HEK293 (cell line): ENCODE data around the gene PRM3.

Experiments
- BCL11B ChIP-seq: fragments of 450-650 bp; formaldehyde crosslinking; IDR thresholded peaks from 2 replicates; pipeline ENCODE4 v1.5.1; 2016; ENCODE audit warnings: low read depth, missing biosample characterization, missing genetic modification characterization
- GLIS2 ChIP-seq: fragments of 450-650 bp; formaldehyde crosslinking; IDR thresholded peaks from 2 replicates; pipeline ENCODE4 v1.5.1; 2016; ENCODE audit warnings: missing biosample characterization, missing genetic modification characterization
- HOXD13 ChIP-seq: sonication (generic); formaldehyde crosslinking; IDR thresholded peaks from 2 replicates; pipeline ENCODE4 v1.8.0; 2022; ENCODE audit warnings: missing genetic modification reagents, borderline replicate concordance
- IKZF3 ChIP-seq: fragments of 450-650 bp; IDR thresholded peaks from 2 replicates; pipeline ENCODE4 v1.5.0; 2018; ENCODE audit warnings: missing biosample characterization, mild to moderate bottlenecking, missing genetic modification characterization, moderate library complexity
- KLF1 ChIP-seq: fragments of 450-650 bp; formaldehyde crosslinking; IDR thresholded peaks from 2 replicates; pipeline ENCODE4 v1.5.1; 2016; ENCODE audit warnings: missing biosample characterization, missing genetic modification characterization
- KLF16 ChIP-seq: fragments of 450-650 bp; formaldehyde crosslinking; IDR thresholded peaks from 2 replicates; pipeline ENCODE4 v1.5.1; 2017; ENCODE audit warnings: missing biosample characterization, missing genetic modification characterization
- KLF9 ChIP-seq: fragments of 450-650 bp; formaldehyde crosslinking; IDR thresholded peaks from 2 replicates; pipeline ENCODE4 v1.5.1; 2016; ENCODE audit warnings: missing biosample characterization, missing genetic modification characterization, low read depth
- RBAK ChIP-seq: fragments of 450-650 bp; formaldehyde crosslinking; IDR thresholded peaks from 2 replicates; pipeline ENCODE4 v1.5.1; 2016; ENCODE audit warnings: missing biosample characterization, missing genetic modification characterization
- SP7 ChIP-seq: fragments of 450-650 bp; formaldehyde crosslinking; IDR thresholded peaks from 2 replicates; pipeline ENCODE4 v1.5.1; 2016; ENCODE audit warnings: missing biosample characterization, missing genetic modification characterization
- ZBTB26 ChIP-seq: fragments of 450-650 bp; formaldehyde crosslinking; optimal IDR thresholded peaks from 2 replicates; pipeline ENCODE3; 2016; ENCODE audit warnings: missing biosample characterization, mild to moderate bottlenecking, missing genetic modification characterization
- ZEB2 ChIP-seq: fragments of 450-650 bp; formaldehyde crosslinking; IDR thresholded peaks from 2 replicates; pipeline ENCODE4 v1.5.1; 2016; ENCODE audit warnings: missing biosample characterization, missing genetic modification characterization
- ZFHX2 ChIP-seq: fragments of 450-650 bp; formaldehyde crosslinking; conservative IDR thresholded peaks from 2 replicates; pipeline ENCODE4 v1.5.1; 2016; ENCODE audit warnings: missing biosample characterization, missing genetic modification characterization
- ZIC2 ChIP-seq: fragments of 450-650 bp; formaldehyde crosslinking; IDR thresholded peaks from 2 replicates; pipeline ENCODE4 v1.5.1; 2016; ENCODE audit warnings: missing biosample characterization, missing genetic modification characterization
- ZNF121 ChIP-seq: fragments of 450-650 bp; formaldehyde crosslinking; IDR thresholded peaks from 2 replicates; pipeline ENCODE4 v1.5.1; 2016; ENCODE audit warnings: missing biosample characterization, missing genetic modification characterization
- ZNF132 ChIP-seq: fragments of 450-650 bp; formaldehyde crosslinking; IDR thresholded peaks from 2 replicates; pipeline ENCODE4 v1.5.1; 2017; ENCODE audit warnings: missing biosample characterization, missing genetic modification characterization, borderline replicate concordance
- ZNF280D ChIP-seq: fragments of 450-650 bp; formaldehyde crosslinking; IDR thresholded peaks from 2 replicates; pipeline ENCODE4 v1.5.1; 2016; ENCODE audit warnings: missing biosample characterization, missing genetic modification characterization
- ZNF311 ChIP-seq: fragments of 450-650 bp; formaldehyde crosslinking; IDR thresholded peaks from 2 replicates; pipeline ENCODE4 v1.5.1; 2017; ENCODE audit warnings: missing biosample characterization, missing genetic modification characterization, borderline replicate concordance
- ZNF341 ChIP-seq: fragments of 450-650 bp; formaldehyde crosslinking; IDR thresholded peaks from 2 replicates; pipeline ENCODE4; 2016; ENCODE audit warnings: low read depth, missing biosample characterization, missing genetic modification characterization
- ZNF416 ChIP-seq: fragments of 450-650 bp; formaldehyde crosslinking; IDR thresholded peaks from 2 replicates; pipeline ENCODE4 v1.5.1; 2016; ENCODE audit warnings: missing biosample characterization, missing genetic modification characterization
- ZNF514 ChIP-seq: fragments of 450-650 bp; formaldehyde crosslinking; IDR thresholded peaks from 2 replicates; pipeline ENCODE4 v1.5.1; 2016; ENCODE audit warnings: missing biosample characterization, missing genetic modification characterization
- ZNF626 ChIP-seq: fragments of 450-650 bp; sonication (Bioruptor Pico); formaldehyde crosslinking; IDR thresholded peaks from 2 replicates; pipeline ENCODE4 v1.5.1; 2018; ENCODE audit warnings: missing biosample characterization, missing genetic modification characterization, inconsistent platforms
- ZNF692 ChIP-seq: fragments of 450-650 bp; formaldehyde crosslinking; IDR thresholded peaks from 2 replicates; pipeline ENCODE4 v1.5.1; 2016; ENCODE audit warnings: missing biosample characterization, missing genetic modification characterization
- ZNF792 ChIP-seq: fragments of 450-650 bp; formaldehyde crosslinking; IDR thresholded peaks from 2 replicates; pipeline ENCODE4 v1.5.1; 2016; ENCODE audit warnings: missing biosample characterization, missing genetic modification characterization
- ZSCAN5A ChIP-seq: fragments of 450-650 bp; formaldehyde crosslinking; IDR thresholded peaks from 2 replicates; pipeline ENCODE4 v1.5.1; 2016; ENCODE audit warnings: missing biosample characterization, missing genetic modification characterization
- TF ChIP-seq, protein P1 (sequence below): fragments of 450-650 bp; formaldehyde crosslinking; IDR thresholded peaks from 2 replicates; pipeline ENCODE4 v1.5.1; 2016; ENCODE audit warnings: missing biosample characterization, missing genetic modification characterization
- TF ChIP-seq, protein P2 (sequence below): fragments of 450-650 bp; formaldehyde crosslinking; IDR thresholded peaks from 2 replicates; pipeline ENCODE4 v1.5.1; 2017; ENCODE audit warnings: missing biosample characterization, mild to moderate bottlenecking, missing genetic modification characterization, moderate library complexity
- TF ChIP-seq, protein P3 (sequence below): fragments of 450-650 bp; formaldehyde crosslinking; IDR thresholded peaks from 2 replicates; pipeline ENCODE4; 2016; ENCODE audit warnings: missing biosample characterization, missing genetic modification characterization

The PRM3 gene

DNA sequence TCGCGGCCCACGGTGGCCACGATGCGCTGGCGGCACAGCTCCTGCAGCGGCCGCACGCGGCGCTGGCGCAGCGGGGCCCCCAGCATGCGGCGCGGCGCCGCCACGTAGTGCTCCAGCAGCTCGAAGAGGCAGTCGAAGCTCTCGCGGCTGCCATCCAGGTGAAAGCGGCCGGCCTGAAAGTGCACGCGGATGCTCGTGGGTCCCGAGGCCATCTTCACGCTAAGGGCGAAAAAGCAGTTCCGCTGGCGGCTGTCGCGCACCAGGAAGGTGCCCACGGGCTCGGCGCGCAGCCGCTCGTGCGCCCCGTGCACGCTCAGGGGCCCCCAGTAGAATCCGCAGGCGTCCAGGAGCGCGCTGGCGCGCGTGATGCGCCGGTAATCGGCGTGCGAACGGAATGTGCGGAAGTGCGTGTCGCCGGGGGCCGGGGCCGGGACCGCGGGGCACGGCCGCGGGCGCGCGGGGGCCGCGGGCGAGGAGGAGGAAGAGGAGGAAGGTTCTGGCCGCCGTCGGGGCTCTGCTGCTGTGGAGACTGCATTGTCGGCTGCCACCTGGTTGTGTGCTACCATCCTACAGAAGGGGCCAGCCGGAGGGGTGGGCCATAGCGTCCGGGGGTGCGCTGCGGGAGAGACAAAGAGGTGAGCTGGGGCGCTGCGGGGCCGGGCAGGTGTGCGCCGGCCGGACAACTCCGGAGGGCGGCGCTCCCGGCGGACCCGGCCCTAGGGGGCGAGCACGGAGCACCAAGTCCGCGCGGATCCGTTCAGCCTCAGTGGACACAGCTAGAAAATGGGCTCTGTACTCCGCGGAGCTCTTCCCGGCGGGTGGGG, 18.3 kb downstream of the PRM3 start (continued):
- TF ChIP-seq KLF9 (tag by site-specific recombination), result peak; percentile 77
- TF ChIP-seq ZSCAN5A (tag by site-specific recombination), result peak; percentile 53; the same call in 1 of the 2 replicates
- no peak for TF ChIP-seq ZNF626
- TF ChIP-seq BCL11B (tag by site-specific recombination), result 0 out of 2 replicates have a peak, but pooled peaks have one; percentile 51
- 0 out of 2 replicates have a peak, but pooled peaks have one; percentile 24 for TF ChIP-seq SP7 (tag by site-specific recombination)
- no peak for TF ChIP-seq ZNF311 (tag by site-specific recombination)
- TF ChIP-seq ZFHX2 (tag by site-specific recombination), result peak; percentile 15; the same call in 1 of the 2 replicates
- TF ChIP-seq ZNF514 (tag by site-specific recombination), result no peak
- peak; percentile 76; the same call in 1 of the 2 replicates for TF ChIP-seq ZNF341 (tag by site-specific recombination)
- TF ChIP-seq KLF1, result no peak
- no peak for TF ChIP-seq HOXD13
- TF ChIP-seq ZNF121, result no peak
- peak; percentile 74; the same call in 1 of the 2 replicates for TF ChIP-seq GLIS2 (tag by site-specific recombination)
- TF ChIP-seq RBAK, result no peak
- TF ChIP-seq ZEB2 (tag by site-specific recombination), result peak; percentile 83
- no peak for TF ChIP-seq ZNF280D
- no peak for TF ChIP-seq ZNF692 (tag by site-specific recombination)
- no peak for TF ChIP-seq IKZF3 (tag by site-specific recombination)
- peak; percentile 67 for TF ChIP-seq ZBTB26 (tag by site-specific recombination)
- no peak for TF ChIP-seq ZNF792 (tag by site-specific recombination)
- 0 out of 2 replicates have a peak, but pooled peaks have one; percentile 44 for TF ChIP-seq KLF16 (tag by site-specific recombination)
- no peak for TF ChIP-seq ZNF132 (tag by site-specific recombination)
- TF ChIP-seq ZNF416, result no peak
- TF ChIP-seq, protein P1, sequence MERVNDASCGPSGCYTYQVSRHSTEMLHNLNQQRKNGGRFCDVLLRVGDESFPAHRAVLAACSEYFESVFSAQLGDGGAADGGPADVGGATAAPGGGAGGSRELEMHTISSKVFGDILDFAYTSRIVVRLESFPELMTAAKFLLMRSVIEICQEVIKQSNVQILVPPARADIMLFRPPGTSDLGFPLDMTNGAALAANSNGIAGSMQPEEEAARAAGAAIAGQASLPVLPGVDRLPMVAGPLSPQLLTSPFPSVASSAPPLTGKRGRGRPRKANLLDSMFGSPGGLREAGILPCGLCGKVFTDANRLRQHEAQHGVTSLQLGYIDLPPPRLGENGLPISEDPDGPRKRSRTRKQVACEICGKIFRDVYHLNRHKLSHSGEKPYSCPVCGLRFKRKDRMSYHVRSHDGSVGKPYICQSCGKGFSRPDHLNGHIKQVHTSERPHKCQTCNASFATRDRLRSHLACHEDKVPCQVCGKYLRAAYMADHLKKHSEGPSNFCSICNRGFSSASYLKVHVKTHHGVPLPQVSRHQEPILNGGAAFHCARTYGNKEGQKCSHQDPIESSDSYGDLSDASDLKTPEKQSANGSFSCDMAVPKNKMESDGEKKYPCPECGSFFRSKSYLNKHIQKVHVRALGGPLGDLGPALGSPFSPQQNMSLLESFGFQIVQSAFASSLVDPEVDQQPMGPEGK (tag by site-specific recombination), result peak; percentile 70
- TF ChIP-seq ZIC2 (tag by site-specific recombination), result 0 out of 2 replicates have a peak, but pooled peaks have one; percentile 11
- TF ChIP-seq, protein P2, sequence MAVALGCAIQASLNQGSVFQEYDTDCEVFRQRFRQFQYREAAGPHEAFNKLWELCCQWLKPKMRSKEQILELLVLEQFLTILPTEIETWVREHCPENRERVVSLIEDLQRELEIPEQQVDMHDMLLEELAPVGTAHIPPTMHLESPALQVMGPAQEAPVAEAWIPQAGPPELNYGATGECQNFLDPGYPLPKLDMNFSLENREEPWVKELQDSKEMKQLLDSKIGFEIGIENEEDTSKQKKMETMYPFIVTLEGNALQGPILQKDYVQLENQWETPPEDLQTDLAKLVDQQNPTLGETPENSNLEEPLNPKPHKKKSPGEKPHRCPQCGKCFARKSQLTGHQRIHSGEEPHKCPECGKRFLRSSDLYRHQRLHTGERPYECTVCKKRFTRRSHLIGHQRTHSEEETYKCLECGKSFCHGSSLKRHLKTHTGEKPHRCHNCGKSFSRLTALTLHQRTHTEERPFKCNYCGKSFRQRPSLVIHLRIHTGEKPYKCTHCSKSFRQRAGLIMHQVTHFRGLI (tag by site-specific recombination), result no peak
- TF ChIP-seq, protein P3, sequence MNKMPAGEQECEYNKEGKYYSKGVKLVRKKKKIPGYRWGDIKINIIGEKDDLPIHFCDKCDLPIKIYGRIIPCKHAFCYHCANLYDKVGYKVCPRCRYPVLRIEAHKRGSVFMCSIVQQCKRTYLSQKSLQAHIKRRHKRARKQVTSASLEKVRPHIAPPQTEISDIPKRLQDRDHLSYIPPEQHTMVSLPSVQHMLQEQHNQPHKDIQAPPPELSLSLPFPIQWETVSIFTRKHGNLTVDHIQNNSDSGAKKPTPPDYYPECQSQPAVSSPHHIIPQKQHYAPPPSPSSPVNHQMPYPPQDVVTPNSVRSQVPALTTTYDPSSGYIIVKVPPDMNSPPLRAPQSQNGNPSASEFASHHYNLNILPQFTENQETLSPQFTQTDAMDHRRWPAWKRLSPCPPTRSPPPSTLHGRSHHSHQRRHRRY (tag by site-specific recombination), result no peak
